Measurements from ENCODE around the gene STOM.

The STOM gene

DNA sequence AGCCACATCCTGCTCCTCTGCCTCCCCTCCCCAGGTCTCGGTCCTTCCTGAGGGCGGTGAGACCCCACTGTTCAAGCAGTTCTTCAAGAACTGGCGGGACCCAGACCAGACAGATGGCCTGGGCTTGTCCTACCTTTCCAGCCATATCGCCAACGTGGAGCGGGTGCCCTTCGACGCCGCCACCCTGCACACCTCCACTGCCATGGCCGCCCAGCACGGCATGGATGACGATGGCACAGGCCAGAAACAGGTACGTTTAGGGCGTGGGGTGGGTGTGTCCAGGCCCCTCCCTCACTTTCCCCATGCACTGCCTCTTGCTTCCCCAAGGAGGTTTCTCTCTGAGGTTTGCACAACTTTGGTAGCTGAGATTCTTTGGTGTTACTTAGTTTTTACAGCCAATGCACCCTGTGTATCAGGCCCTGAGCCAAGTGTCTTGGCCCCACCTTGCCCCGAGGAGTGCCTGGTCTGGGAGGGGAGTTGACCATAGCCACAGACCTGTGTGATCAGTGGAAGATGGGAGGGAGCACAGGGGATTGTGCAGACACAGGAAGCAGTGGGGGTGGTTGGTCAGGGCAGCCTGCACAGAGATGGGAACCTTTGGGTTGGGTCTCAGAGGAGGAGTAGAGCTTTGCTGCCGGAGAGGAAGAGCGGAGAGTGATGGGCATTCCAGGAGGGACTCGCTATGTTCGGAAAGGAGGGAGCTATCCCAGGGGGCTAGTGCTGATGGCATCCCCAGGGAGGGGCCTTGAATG, 51.2 kb downstream of the STOM start:
- no peak for DNase-seq

DNA sequence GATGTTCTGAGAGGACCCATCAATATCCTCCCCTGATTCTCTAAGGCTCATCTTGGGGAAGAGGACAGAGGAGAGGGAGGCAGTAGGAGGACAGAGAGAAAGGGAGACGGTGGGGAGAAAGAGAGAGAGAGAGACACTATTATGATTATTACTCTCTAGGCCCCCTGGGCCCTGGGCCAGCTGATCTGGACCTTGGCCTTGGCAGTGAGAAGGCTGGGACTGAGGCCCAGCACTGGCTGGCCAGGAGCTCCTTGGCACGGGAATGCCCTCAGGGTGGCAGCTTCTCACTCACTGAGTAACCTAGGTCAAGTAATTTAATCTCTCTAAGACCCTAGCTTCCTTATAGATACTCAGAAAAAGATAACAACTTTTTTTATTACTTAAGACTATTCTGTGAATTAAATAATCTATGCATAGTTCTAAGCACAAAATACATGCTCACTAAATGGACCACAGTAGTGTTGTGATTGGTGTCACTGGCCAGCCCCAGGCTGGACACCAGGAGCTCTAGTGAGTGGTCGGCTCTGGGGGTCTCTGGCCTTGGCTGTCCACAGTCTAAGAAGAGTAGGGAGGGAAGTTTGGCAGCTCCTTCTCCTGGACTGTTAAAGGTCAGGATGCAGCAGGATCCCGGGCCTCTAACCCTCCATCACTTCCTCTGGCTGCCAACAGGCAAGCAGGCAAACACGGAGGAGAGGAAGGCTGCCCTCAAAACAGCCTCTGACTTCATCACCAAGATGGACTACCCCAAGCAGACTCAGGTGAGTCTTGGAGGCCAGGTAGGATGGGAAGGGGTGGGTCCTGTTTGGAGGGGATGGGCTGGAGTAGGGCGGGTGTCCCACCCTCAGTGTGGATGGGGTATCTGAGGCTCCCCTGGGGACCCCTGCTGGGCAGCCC, 52.1 kb downstream of the STOM start:
- no peak for DNase-seq

DNA sequence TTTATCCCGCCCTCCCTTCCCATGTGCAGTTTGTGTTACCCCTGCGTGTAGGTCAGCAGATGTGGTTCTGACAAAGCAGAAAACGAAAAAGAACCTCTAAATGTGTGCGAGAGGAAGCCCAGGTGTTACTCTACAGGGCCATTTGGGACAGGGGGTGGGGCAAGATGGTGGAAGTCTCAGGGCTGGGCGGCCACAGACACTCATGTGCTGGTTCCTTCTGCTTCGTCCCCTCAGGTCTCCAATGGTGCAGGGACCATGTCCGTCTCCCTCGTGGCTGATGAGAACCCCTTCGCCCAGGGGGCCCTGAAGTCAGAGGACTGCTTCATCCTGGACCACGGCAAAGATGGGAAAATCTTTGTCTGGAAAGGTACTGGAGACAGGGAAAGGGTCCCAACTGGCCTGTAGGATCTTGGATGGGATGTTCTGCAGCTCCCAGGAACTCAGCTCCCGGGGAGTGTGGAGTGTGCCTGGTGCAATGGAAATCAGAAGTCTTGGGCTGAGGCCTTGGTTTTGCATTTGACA, 53.1 kb downstream of the STOM start:
- no peak for DNase-seq

DNA sequence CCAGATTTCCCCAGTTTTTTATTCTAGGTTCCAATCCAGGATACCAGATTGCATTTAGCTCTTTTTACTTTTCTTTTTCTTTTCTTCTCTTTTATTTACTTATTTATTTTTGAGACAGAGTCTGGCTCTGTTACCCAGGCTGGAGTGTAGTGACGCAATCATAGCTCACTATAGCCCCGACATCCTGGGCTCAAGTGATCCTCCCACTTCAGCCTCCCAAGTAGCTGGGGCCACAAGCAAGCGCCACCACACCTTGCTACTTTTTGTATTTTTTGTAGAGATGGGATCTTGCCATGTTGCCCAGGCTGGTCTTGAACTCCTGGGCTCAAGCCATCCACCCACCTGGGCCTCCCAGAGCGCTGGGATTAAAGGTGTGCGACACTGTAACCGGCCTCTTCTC, 53.7 kb downstream of the STOM start:
- no peak for DNase-seq

DNA sequence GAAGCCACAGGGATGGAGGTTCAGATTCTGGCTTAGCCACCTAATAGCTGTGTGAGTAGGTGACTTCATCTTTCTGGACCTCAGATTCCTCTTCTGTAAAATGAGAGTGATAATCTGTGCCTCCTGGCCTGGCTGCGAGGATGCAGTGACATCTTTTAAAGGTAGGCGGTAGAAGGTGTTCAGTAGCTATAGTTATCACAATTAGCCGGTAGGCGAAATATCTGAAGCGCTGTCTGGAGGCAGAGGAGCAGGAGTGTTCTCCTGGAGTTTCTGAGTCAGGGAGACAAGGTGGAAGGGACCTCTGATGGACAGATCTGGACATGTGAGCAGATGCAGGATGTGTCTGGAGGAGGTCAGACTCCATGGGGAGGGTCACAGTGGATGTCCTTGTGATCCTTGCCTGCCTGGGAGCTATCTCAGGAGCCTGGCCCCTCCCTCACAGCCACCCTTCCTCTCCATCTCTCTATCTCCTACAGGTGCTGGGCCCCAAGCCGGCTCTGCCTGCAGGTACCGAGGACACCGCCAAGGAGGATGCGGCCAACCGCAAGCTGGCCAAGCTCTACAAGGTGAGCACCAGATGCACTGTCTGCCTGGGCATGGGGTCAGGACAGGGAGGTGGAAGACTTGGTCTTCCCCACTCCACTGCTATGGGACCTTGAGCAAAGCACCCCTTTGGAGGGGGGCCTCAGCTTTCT, 56.4 kb downstream of the STOM start:
- DNase-seq, result no peak

DNA sequence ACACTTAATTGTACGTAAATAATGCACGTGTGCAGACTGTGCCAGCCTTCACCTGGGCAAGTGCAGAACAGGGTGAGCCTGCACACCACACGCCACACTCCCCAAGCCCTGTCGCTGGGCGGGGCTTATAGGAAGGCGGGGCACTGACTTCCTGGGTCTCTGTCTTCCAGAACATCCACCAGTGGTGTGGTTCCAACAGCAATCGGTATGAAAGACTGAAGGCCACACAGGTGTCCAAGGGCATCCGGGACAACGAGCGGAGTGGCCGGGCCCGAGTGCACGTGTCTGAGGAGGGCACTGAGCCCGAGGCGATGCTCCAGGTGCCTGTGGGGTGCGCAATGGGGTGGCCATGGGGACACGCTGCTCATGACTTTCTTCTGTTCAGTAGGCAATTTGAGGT, 57.9 kb downstream of the STOM start:
- DNase-seq, result no peak

DNA sequence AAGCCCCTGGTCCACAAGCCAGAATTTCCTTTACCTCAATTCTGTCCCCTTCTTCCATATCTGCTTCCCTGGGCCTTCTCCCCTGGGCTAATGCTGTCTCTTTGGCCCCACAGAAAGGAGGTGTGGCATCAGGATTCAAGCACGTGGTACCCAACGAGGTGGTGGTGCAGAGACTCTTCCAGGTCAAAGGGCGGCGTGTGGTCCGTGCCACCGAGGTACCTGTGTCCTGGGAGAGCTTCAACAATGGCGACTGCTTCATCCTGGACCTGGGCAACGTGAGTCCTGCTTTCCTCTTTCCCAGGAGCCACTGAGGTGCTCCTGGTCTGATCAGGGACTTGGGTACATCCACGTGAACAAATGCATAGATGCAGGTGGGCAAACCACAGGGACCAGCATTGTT, 59.5 kb downstream of the STOM start:
- no peak for DNase-seq

DNA sequence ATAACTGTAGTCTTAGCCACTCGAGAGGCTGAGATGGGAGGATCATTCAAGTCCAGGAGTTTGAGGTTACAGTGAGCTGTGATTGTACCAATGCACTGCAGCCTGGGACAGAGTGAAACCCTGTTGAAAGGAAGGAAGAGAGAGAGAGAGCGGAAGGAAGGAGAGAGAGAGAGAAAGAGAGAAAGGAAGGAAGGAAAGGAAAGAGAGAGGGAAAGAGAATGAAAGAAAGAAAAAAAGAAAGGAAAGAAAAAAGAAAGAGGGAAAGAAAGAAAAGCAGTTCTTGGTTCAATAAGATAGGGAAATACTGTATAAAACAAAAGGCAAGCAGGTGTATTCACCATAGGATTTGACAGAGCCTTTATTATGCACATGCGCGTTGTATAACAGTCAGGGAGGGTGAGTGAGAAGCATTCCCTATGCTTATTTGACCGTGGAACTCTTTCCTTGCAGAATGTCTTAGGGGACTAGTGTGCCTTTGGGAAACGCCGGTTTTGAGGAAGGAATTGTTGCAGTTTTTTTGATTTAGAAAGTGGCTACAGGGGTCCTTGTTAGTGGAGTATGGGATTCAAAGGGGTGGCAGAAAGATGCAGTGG, 60.1 kb downstream of the STOM start:
- DNase-seq, result no peak

DNA sequence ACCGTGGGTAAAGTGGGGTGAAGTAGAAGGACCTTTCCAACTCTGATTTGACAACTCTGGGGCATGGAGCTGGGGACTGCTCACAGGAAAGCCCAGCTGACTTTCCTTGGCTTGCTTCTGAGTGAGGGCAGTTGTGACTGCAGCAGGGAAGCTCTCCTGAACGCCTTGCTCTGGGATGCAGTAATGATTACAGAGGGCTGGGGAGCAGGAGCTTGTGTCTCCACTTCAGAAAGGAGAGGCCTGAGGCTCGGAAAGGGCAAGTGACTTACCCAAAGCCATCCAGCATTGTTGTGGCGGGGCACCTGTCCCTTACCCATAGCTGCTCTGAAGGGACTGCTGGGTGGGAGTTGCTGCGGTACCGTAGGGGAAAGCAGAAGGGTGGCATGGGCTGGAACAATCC, 60.9 kb downstream of the STOM start:
- DNase-seq, result no peak

DNA sequence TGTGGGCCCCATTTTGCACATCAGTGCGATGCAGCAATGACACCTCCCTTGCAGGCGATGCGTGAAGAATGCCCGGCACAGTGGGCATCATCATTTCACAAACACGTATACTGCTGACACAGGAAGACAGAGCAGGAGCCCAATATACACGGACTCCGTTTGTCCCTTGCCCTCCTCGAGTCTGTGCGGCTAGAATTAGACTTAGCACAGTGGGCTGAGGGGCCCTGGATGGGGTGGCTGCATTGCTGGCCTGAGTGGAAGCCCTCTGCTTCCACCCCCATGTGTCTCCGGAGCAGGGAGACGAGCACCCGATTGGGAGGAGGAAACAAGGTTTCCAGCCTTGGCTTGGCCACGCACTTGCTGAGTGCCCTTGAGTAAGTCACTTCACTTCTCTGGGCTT, 61.3 kb downstream of the STOM start:
- no peak for DNase-seq

DNA sequence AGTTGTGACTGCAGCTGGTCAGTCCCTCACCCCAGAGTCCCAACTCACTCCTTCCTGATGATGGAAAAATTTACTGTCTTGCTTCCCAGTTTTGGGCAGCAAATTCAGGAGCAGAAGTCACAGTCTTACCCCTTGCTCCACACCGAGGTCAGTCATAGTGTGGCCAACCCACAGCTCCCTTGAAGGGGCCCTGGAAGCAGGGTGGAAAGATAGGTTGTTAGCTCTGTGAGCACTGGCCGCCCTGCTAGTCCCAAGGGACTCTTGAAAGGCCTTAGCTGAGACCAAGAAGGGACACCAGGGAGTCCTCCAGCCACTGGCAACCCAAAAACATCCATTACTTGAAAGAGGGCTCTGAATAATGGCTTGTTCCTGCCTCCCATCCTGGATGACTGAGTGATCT, 62.1 kb downstream of the STOM start:
- DNase-seq, result no peak

DNA sequence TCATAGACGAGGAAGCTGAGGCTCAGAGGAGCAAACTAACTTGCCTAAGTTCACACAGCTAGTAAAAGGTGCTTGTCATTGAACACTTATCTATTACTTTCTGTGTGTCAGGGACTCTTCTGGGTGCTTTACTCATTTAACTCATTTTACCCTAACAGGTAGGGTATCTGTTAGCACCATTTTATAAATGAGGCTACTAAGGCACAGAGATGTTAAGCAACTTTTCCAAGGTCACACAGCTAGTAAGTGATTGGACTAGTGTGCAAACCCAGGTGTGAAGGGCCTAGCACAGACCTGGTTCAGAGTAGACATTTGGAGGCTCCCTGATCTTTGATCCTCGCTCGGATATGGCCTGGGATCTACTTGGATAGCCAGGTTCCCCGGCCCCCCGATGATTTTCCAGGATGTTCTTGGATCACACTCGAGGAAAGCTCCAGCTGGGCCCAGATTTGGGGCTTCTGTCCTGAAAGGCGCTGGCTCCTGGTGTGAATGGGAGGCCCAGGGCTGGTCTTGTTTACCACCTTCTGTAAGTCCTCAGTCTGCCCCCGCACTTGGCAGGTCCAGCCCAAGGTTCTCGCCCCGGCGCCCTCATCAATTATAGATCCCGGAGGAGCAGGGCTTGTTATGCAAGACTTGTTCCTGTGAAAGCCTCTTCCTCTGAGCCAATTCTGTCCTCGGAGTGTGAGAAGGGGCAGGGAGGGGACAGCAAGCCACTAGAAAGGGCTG, 64.6 kb downstream of the STOM start:
- DNase-seq, result no peak

DNA sequence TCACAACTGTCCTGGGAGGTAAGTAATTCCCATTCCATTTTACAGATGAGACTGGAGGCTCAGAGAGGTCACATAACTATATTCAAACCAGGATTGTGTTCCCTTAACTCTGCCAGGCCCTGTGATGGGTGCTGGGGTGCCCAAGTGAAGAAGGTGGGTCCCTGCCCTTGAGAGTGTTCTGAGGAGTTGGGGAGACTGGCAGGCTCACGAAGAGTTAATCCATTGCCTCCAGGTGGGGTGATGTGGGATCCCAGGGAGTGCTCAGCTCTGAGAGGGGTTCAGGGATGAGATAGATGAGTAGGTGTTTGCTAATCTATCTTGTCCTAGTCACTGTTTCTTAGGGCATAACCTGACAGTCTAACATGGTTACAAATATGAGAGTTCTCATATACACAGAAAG, 65.3 kb downstream of the STOM start:
- DNase-seq, result no peak

DNA sequence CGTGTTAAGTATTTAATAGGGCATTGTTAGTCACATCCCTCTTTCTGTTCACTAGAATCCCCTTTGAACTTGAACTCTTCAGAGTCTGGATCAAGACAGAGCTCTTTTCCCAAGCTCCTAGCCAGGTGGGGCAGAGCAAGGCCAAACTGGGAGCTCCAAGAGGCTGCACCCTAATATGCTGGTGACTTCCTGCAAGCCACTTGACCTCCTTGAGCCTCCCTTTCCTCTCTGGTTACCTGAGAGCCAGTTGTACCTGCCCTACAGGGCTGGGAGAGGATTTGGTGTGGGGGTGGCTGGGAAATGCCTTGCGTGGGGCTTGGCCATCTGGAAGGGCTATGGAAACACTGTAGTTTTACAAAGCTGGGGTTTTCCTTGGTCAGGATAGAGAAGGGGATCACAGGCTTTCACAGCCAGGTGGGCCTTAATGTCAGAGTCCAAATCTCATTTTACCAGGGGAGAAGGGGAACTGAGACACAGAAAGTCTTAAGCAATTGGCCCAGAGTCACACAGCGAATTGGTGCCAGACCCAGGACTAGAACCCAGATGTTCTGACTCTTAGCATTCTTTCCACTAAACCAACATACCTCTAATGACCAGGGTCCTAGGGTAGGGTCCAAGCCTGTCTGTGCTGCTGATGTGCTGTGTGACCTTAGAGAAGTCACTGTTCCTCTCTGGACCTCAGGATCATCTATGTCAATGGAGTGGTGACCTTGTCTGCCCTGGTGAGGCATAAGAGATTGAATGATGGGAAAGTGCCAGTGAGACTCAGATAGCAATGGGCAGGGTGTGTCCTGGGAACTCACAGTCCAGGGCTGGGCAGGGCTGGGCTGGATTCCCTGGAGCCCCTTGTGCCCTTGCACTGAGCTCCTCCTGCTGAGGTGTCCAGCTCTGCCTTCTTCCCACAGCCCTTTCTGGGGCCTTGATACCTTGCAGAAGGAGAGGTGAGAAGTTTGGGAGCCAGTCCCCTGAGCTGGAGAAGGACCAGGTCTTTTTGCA, 66.3 kb downstream of the STOM start:
- no peak for DNase-seq

DNA sequence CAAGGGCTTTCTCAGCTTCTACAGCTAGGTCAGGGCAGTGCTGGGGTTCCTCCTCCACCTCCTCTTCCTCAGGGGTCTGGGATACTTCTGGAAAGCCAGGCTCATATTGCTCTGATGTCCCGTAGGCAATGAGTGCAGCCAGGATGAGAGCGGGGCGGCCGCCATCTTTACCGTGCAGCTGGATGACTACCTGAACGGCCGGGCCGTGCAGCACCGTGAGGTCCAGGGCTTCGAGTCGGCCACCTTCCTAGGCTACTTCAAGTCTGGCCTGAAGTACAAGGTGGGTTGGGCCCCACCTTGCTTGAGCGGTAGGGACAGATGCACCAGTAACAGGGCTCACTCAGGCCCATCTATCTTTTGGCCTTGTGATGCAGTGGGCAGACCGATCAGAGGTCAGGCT, 67.3 kb downstream of the STOM start:
- DNase-seq, result no peak

DNA sequence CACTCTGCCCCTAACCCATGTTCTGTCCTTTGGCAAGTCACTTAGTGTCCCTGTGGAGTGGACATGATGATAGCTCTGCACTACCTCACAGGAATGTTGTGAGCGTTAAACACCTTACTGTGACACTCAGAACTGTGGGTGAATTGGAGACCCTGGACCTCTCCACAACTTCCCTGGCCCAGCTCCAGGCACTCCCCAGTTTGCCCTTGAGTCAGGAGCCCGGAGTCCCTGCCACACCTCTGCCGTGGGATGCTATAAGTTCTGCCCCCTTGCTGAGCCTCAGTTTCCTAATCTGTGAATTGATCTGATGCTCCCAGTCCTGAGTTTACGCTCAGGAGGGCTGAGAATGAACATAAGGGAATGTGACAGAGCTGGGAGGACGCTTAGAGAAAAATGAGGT, 67.7 kb downstream of the STOM start:
- DNase-seq, result no peak

DNA sequence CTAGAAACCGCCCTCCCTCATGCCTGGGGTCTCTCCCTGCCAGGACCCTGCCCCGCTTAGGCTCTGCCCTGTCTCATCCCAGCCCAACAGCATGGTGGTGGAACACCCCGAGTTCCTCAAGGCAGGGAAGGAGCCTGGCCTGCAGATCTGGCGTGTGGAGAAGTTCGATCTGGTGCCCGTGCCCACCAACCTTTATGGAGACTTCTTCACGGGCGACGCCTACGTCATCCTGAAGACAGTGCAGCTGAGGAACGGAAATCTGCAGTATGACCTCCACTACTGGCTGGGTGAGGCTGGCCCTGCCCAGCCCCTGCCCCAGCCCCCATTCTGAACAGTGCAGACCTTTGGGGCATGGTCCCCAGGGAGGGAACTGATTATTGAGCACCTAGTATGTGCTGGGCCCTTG, 68.2 kb downstream of the STOM start:
- no peak for DNase-seq

DNA sequence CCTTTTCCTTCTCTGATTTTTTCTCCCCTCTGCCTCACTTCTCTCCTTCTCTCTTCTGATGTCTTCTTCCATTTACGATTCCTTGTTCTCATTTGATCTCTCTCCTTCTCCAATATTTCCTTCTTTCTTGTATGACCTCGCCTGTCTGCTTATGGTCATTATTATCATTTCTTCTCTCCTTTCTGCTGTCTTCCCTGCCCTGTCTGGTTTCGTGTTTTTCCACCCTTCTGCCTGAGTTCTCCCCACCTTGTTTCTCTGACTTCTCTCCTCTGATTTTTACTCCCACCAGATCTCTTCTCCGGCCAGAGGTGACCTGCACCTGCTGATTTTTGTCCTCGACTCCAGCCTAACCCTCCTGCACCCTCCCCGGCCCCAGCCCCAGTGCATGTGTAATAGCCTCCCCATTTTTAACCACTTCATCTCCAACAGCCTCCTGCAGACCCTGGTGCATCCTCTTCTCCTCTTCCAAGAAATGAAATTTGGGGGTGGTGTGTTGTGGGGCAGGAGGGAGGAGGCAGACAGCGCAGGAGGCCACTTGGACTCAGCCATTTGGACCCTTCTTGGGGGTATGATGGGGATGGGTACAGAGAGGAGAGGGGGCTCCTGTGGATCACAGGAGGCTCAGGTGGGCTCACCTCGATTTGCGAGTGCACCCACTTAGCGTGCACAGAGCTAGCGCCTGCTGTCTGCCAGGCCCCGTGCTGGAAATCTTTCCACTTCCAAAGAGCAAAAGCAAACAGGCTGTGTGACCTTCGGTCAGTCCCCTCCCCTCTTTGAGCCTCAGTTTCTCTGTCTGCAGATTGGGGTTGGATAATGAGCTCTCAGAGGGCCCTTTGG, 69.5 kb downstream of the STOM start:
- no peak for DNase-seq

DNA sequence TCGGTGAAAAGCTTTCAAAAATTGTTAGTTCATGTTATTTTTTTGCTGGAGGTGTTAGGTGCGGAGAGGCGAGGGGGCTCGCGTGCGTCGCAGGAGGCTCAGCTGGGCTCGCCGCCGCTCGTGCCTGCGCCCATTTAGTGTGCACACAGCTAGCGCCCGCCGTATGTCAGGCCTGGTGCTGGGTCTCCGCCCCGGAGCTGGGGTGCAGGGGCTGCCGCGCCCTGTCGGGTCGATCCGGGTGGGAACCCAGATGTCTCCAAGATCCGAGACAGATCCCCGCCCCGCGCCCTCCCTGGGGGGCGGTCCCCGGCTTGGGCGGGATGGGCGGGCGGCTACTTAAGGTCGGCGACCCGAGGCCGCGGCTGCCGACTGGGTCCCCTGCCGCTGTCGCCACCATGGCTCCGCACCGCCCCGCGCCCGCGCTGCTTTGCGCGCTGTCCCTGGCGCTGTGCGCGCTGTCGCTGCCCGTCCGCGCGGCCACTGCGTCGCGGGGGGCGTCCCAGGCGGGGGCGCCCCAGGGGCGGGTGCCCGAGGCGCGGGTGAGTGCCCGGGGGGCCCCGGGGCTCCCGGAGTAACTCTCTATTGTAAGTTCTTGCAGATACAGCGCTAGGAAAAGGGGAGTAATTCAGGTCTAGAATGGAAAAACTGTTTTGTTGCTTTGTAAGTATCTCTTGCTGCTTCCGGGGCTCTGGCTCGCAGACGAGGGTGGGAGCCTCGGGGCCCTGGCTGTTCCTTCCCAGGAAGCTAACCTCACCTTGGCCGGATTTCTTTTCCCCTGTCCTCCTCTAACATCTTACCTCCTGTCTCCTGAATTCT, 70.4 kb downstream of the STOM start:
- peak; percentile 17 for DNase-seq
